ENCODE results near the gene BBS9. TPM values are rescaled to one million over a fixed set of nuclear protein-coding genes. Genes with fewer than 3 reads are reported as not detected.

Gene BBS9
- total and polyA plus RNA-seq, 9 of the 15 experiments (the other 6 are each of a cell fraction or from before 2014, with no cell fraction given): 0.77 to 3.3 (median 2.4) TPM

GRCh38 chr7:33109758-33110238, 19.6 kb upstream of the BBS9 start:
- POLR2A ChIA-PET: interaction anchor here (0.8 kb wide), 1 partner anchor 13 kb away, joined by 3 read pairs; no protein-coding TSS in a partner anchor
- in situ Hi-C loops (cut with MboI): no loop called here
- TF ChIP-seq ATF1 (CRISPR knock-in tag; IDR thresholded peaks at IDR 0.05): no peak
- peak; percentile 67 for TF ChIP-seq ATF1 (tag; IDR thresholded peaks at IDR 0.05)
- TF ChIP-seq ZNF639 (CRISPR knock-in tag; conservative IDR thresholded peaks at IDR 0.05 in 1 of 2, IDR thresholded peaks at IDR 0.05 in 1 of 2): no peak
- TF ChIP-seq ZBTB40 (IDR thresholded peaks at IDR 0.05): 0 out of 2 replicates have a peak, but pooled peaks have one; percentile 14
- no peak for TF ChIP-seq ZBTB40 (CRISPR knock-in tag; IDR thresholded peaks at IDR 0.05)
- peak; percentile 82 for TF ChIP-seq ATF7 (IDR thresholded peaks at IDR 0.05)
- no peak for TF ChIP-seq CREB1 (IDR thresholded peaks at IDR 0.05)
- TF ChIP-seq CREB1 (CRISPR knock-in tag; IDR thresholded peaks at IDR 0.05): 0 out of 2 replicates have a peak, but pooled peaks have one; percentile 34
- TF ChIP-seq ATF3 (IDR thresholded peaks at IDR 0.05): peak; percentile 88
- TF ChIP-seq ATF3 (CRISPR knock-in tag; conservative IDR thresholded peaks at IDR 0.05): no peak

More at GRCh38 chr7:33109758-33110238, 19.6 kb upstream of the BBS9 start:
- CTCF ChIA-PET (ENCODE audit: low intra/inter-chr PET ratio): interaction anchor here (0.7 to 1.8 kb wide), 4 partner anchors 59 to 429 kb away, joined by 3 to 5 read pairs (median 4); no protein-coding TSS in a partner anchor
- Histone ChIP-seq H3K79me2 (ENCODE audit: control insufficient read depth, insufficient read depth, low read length) (peaks cover 44% of the 10 kb centered on the region), H3K27me3 (ENCODE audit: control insufficient read depth in 2 of 2, insufficient read depth in 2 of 2, low read length in 2 of 2) (no peaks in the 10 kb centered on the region; a peak in 1 of 5 replicates), H3K4me1 (replicated peaks in 1 of 2; ENCODE audit: control insufficient read depth in 2 of 2, insufficient read depth in 2 of 2, low read length in 2 of 2) (peaks cover 10 to 11% of the 10 kb centered on the region in 2 experiments; a peak in 4 of 5 replicates), H2AFZ (ENCODE audit: low read depth, low read length) (peak overlapping the region; percentile 76), H3K4me3 (peak overlapping the region; percentile 99), H3K9ac (ENCODE audit: insufficient read depth in 1 of 2, low read depth in 2 of 2, low read length in 2 of 2) (peak overlapping the region in 1 of 2 experiments; percentile 68; a peak in 3 of 4 replicates), H3K9me3 (replicated peaks; ENCODE audit: control insufficient read depth, insufficient read depth, low read depth, low read length) (no peaks in the 10 kb centered on the region), H3K4me2 (ENCODE audit: insufficient read depth, low read length) (peak overlapping the region; percentile 88), H3K27ac (ENCODE audit: extremely low read depth, low read depth, low read length) (no peak overlapping the region), H4K20me1 (replicated peaks; ENCODE audit: control insufficient read depth, insufficient read depth, low read length) (0 out of 2 replicates have a peak, but pooled peaks cover 11% of the 10 kb centered on the region), H3K9me1 (ENCODE audit: control insufficient read depth, insufficient read depth, low read length) (no peaks in the 10 kb centered on the region), H3K36me3 (ENCODE audit: control insufficient read depth, insufficient read depth, low read length) (peaks cover 8% of the 10 kb centered on the region; the same call in 2 of the 3 replicates)
- WGBS (ENCODE audit: insufficient coverage, low coverage, missing lambda C conversion rate): 23% methylated on average over 11 of the region's 11 CpGs
- intact Hi-C loops (cut with micrococcal nuclease): no loop called here
- ATAC-seq (no peak), DNase-seq (ENCODE audit: extremely low read depth in 1 of 4, low spot score in 3 of 4) (no peak), FAIRE-seq (no peak)
- BruUV-seq (replicated peaks): no TSS peak

Measured in K562 (cell line).